GM19397 (cell line): ENCODE measurements around the gene MAP2K1.
"Not testable (repeated sequence)": the region's sequence is repeated elsewhere in the genome, so short reads cannot be mapped to it uniquely, and the experiment has no call there.

Experiments
- ATAC-seq: cut with Tn5 transposase; IDR thresholded peaks from one replicate; pipeline ENCODE4 v1.9.1; 2021; ENCODE audit warnings: mild to moderate bottlenecking, moderate library complexity; ENCODE audit not compliant: unreplicated experiment

The MAP2K1 gene

DNA sequence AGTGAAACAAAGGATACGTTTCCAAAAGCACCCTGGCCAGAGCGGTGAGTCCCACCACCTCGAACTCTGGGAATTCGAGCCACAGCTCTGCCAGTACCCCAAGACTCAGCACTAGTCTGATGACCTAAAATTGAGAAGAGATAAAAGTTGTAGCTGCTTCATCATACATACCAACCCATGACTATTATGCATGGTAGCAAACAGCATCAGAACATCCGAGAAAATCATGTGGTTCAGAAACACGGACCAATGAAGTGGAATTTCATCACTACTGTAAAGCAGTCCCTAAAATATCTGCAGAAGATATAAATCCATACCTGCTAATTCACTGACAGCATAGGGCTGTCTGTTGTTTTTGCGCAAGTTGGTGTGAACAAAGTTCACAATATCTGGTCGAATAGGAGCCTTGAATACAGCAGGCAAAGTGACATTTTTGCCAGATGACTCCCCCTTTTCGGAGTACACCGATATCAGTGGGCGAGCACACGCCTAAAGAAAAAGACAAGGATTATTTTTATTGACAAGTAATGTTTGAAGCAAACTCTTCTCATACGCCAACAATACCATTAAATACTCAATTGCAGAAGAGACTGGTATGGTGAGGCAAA is 116.4 kb downstream of the MAP2K1 start:
- ATAC-seq: not testable (repeated sequence)

DNA sequence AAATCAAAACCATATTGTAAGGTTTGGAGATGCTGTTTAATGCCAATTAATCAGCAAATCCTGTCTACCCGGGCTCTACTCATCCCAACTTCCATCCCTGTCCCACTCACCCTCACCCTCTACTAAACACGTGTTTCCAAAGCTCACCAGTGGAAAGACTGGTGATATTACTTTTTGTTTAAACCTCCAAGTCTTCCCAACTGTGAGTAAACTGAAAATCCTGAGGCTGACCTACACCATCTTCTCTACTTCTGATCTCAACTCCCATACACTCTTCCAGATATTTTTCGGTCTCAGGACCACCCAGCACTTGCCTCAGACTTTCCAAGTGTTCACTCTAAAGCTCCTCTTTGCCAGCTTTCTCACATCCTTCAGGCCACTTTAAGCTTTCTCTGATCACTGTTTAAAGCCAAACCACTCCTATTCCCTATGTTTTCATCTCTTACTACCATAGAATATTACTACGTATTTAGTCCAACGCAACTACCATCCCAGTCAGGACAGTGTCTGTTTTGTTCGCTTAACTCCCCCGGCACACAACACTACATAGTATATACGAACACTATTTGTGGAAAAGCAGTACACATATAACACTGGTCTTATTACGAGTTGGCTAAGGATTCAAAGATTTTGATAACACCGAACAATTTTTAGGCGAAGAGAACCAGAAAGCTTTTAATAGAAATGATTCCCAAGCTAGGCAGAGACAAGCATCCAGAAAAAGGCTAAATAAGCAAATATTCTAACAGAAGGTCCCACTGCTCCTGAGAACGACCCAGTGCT is 117.3 kb downstream of the MAP2K1 start:
- ATAC-seq: no peak

DNA sequence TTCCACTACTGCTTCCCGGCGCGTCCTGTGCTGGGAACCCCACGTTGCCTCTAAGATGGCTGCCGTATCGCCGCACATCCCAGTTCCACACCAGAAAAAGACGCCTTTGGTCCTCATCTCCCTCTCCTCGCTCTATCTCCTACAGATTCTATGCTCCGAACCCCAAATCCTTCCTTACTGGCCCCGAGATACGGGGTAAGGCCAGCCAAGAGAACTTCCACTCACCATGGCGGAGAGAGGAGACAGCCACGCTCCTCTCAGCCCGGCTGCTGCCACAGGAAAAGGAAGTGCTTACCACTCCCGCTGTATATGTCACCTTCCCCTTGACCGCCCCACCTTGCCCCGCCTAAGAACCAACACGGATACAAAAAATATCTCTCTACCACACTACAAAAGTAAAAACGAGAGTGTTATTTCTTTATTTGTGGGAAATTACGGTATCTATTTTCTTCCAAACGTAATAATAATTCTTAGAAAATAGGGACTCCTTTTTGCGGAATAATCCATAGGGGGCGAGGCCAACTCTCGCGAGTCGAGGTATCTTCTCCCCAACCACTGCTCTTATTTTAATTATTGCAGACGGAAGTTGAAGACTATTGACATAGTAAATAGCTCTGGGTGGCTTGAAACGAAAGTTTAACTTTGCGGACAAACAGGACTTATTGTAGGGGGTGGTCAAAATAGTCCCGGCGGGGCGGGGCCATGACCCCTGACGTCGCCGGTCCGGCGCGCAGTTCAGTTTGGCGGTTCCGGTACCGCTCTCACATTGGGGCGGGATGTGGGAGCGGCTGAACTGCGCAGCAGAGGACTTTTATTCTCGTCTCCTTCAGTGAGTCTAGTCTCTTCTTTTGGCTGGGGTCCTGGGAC is 118.1 kb downstream of the MAP2K1 start, which contains the start of the genes RPL4 and ZWILCH:
RPL4 (minus strand) TSS at position 293 of the 867 bp plus-strand sequence; CDS start at position 228, 65 bp downstream.
ZWILCH (plus strand) TSS at position 764 of the 867 bp plus-strand sequence; CDS start at position 777, 13 bp downstream.
- peak; percentile 82 for ATAC-seq

DNA sequence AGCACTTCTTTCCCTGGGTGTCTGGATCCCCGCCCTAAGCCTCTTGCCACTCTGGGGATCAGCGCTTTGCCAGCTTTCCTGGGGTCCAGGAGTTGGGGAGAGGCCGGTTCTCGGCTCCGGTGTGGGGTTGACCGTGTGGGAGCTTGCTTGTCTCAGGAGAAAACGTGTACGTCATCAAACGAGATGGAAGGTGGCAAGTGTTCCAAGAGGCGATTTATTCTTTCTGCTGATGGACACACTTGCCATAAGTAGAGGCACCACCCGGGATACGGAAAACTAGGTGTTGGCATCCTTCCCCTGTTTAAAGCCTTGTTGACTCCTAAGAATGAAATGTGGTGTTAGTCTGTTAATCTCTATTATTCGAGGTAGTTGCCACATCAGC is 118.7 kb downstream of the MAP2K1 start:
- ATAC-seq: no peak

DNA sequence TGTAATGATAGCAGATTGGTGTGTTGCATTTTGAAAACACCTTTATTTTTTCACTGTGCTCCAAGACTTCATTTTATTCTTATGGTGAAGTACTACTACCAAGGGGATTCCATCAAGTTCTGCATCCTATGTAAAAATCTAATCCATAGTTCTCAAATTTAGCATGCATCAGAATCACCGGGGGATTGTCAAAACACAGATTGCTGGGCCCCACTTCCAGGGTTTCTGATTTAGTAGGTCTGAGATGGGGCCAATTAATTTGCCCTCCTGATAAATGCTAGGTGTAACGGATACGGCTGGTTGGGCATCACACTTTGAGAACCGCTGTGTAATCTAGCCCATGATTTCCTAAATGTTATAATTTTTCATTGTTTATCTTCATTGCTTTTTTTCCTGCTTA is 119.1 kb downstream of the MAP2K1 start:
- no peak for ATAC-seq

DNA sequence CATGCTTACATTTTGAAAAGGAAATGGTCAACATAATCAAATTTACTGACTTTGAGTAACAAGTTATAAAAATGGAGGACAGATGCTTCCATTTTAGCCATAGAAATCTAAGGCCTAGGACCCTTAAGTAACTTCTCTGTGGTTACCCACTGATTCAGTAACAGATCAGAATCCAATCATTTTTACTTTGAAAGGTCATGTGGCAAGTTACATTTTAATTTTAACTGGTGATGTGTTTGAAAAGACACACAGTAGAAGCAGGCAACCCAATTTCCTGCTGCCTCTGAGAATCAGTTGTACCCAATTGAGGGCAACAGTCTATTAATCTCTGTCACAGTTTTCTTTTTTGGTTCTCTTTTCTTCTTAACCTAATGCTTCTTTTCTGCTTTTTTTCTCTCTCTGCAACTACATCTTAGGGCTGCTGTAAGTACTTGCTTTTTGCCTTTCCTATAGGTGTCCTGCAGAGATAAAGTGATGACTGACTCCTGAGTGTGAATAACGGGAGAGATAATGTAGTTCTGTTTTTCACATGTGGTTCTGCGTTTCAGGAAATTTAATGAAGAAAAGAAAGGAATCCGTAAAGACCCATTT is 121.7 kb downstream of the MAP2K1 start:
- no peak for ATAC-seq

DNA sequence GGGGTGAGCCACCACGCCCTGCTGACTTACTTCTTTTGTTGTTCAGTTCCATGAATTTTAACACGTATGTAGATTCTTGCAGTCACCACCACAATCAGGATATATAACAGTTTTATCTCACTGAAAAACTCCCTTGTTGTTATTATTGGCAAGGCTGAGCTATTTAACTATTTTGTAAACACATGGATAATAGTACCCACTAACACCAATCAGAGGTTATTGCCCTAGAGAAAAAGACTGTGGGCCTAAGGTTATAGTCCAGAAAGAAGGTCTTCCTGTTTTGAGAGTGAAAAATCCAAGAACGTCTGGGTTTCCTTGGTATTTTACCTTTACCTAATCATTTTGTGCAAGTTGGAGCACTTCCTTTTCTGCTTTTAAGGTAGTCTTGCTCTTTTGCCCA is 127.9 kb downstream of the MAP2K1 start:
- no peak for ATAC-seq

DNA sequence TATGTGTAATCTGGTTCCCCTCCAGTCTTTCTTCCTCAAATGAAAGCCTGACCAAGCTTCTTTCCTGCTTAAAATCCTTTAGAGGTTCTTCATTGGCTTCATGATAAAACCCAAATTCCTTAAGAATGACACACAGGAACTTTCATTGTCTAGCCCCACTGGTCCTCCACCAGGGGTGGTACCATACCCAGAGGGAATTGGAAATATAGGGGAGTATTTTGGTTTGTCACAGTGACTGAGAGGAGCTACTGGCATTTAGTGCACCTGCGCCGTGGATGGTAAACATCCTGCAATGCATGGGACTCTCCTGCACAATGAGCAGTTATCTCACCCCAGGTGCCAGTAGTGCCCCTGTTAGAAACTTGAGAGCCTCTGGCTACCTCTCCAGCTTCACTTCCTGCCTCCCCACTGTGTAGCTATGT is 129.2 kb downstream of the MAP2K1 start:
- no peak for ATAC-seq

DNA sequence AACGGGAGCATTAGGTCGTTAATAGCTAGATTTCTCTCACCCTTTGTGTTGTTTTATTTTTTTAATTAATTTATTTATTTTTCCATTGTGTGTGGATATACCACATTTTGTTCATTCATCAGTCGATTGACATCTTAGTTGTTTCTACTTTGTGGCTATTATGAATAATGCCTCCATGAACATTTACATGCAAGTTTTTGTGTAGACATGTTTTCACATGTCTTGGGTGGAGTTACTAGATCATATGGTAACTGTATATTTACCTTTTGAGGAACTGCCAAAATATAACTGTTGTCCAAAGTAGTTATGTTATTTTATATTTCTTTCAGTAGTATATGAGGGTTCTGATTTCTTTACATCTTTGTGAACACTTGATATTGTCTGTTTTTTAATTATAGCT is 137.2 kb downstream of the MAP2K1 start:
- no peak for ATAC-seq

DNA sequence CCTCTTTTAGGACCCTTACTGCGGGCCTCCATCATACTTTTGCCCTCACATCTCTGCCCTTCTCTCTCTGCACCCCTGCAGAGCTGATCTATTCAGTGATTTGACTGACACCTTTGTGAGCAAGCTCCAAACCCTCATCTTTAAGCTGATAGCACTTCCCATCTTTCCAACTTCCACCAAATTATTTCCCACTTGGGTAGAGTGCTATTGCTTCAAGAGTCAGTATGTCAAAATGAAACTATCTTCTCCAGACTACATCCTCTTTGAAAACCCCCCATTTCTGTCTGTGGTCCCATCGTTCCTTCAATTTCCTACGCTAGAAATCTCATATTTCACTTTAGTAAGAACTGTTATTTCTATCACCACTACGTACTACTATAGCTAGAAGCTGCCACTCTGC is 138.1 kb downstream of the MAP2K1 start:
- no peak for ATAC-seq

DNA sequence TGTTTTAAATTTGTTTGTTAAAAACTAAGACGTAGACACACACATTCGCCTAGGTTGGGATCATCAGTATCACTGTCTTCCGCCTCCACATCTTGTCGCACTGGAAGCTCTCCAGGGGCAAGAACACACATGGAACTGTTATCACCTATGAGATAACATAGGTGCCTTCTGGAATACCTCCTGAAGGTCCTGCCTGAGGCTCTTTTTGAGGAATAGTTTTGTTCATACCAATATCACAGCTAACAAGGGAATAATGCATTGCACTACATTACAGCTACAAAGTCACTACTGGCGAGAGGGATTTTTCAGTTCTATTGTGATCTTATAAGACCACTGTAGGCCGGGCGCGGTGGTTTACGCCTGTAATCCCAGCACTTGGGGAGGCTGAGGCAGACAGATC is 148.3 kb downstream of the MAP2K1 start:
- no peak for ATAC-seq
